ENCODE results near the gene CXCL10.
"Not testable (repeated sequence)": the region's sequence is repeated elsewhere in the genome, so short reads cannot be mapped to it uniquely, and the experiment has no call there.

- not testable (repeated sequence) for TF ChIP-seq REST (IDR thresholded peaks at IDR 0.05; ENCODE audit: insufficient read depth in 1 of 2, low read depth in 2 of 2, low read length in 1 of 2); SIN3A (IDR thresholded peaks at IDR 0.05; ENCODE audit: borderline replicate concordance, insufficient read depth, low read depth, low read length)
Measured at GRCh38 chr4:76043306-76043705, 20.0 kb upstream of the CXCL10 start.

All from Panc1 (cell line).